ENCODE data around the gene ZEB2.

ZEB2 gene

GRCh38 chr2:144528108-144528507 is 8.2 kb upstream of the ZEB2 start:
- no peak overlapping the region for H3K4me3 ChIP-seq (ENCODE audit: low read depth, low read length)
- no peak for TF ChIP-seq CTCF (IDR thresholded peaks at IDR 0.05; ENCODE audit: low read depth, low read length, missing control alignments)
- no peaks in the 10 kb centered on the region for H3K36me3 ChIP-seq (replicated peaks)
- in situ Hi-C loops (cut with HindIII; ENCODE audit: low pct_ligation_motif_present, low sequenced_read_pairs) = no loop called here
- DNase-seq = no peak
- H3K27me3 ChIP-seq (replicated peaks) = no peaks in the 10 kb centered on the region
- no peak overlapping the region for H3K27ac ChIP-seq

GRCh38 chr2:144526831-144527230 is 6.9 kb upstream of the ZEB2 start:
- no peaks in the 10 kb centered on the region for H3K36me3 ChIP-seq (replicated peaks)
- DNase-seq = no peak
- no peak overlapping the region for H3K27ac ChIP-seq
- H3K4me3 ChIP-seq (ENCODE audit: low read depth, low read length) = no peak overlapping the region
- TF ChIP-seq CTCF (IDR thresholded peaks at IDR 0.05; ENCODE audit: low read depth, low read length, missing control alignments) = no peak
- in situ Hi-C loops (cut with HindIII; ENCODE audit: low pct_ligation_motif_present, low sequenced_read_pairs) = no loop called here
- no peaks in the 10 kb centered on the region for H3K27me3 ChIP-seq (replicated peaks)

- H3K27me3 ChIP-seq (replicated peaks) = no peaks in the 10 kb centered on the region
- no peaks in the 10 kb centered on the region for H3K36me3 ChIP-seq (replicated peaks)
- H3K4me3 ChIP-seq (ENCODE audit: low read depth, low read length) = peak overlapping the region; percentile 63
- in situ Hi-C loops (cut with HindIII; ENCODE audit: low pct_ligation_motif_present, low sequenced_read_pairs) = loop anchor here (25.0 kb wide), 1 partner anchor 1238 kb away; no protein-coding TSS in a partner anchor
- no peak for TF ChIP-seq CTCF (IDR thresholded peaks at IDR 0.05; ENCODE audit: low read depth, low read length, missing control alignments)
- no peak for DNase-seq
- peak overlapping the region; percentile 73 for H3K27ac ChIP-seq
Measured at GRCh38 chr2:144524118-144525009, 4.4 kb upstream of the ZEB2 start.

GRCh38 chr2:144523596-144524117 is 3.7 kb upstream of the ZEB2 start:
- in situ Hi-C loops (cut with HindIII; ENCODE audit: low pct_ligation_motif_present, low sequenced_read_pairs) = loop anchor here (25.0 kb wide), 1 partner anchor 1239 kb away; no protein-coding TSS in a partner anchor
- TF ChIP-seq CTCF (IDR thresholded peaks at IDR 0.05; ENCODE audit: low read depth, low read length, missing control alignments) = no peak
- Histone ChIP-seq H3K36me3 (replicated peaks) (no peaks in the 10 kb centered on the region), H3K27ac (peak overlapping the region; percentile 73), H3K27me3 (replicated peaks) (no peaks in the 10 kb centered on the region), H3K4me3 (ENCODE audit: low read depth, low read length) (peak overlapping the region; percentile 63)
- DNase-seq = peak; percentile 29

- in situ Hi-C loops (cut with HindIII; ENCODE audit: low pct_ligation_motif_present, low sequenced_read_pairs) = loop anchor here (25.0 kb wide), 1 partner anchor 1239 kb away; no protein-coding TSS in a partner anchor
- H3K27ac ChIP-seq = peak overlapping the region; percentile 73
- no peak for TF ChIP-seq CTCF (IDR thresholded peaks at IDR 0.05; ENCODE audit: low read depth, low read length, missing control alignments)
Measured at GRCh38 chr2:144522897-144523595, 3.1 kb upstream of the ZEB2 start.

More at GRCh38 chr2:144522897-144523595, 3.1 kb upstream of the ZEB2 start:
- no peaks in the 10 kb centered on the region for H3K36me3 ChIP-seq (replicated peaks)
- H3K4me3 ChIP-seq (ENCODE audit: low read depth, low read length) = peak overlapping the region; percentile 63
- no peaks in the 10 kb centered on the region for H3K27me3 ChIP-seq (replicated peaks)
- peak; percentile 33 for DNase-seq

Data from brain microvascular endothelial cell (primary cell).